ENCODE results near the gene ITCH. TPM values are rescaled to one million over a fixed set of nuclear protein-coding genes. Genes with fewer than 3 reads are reported as not detected.

Gene ITCH
- polyA plus RNA-seq, 1 donor from 2014 or later, result 39.5 TPM

DNA sequence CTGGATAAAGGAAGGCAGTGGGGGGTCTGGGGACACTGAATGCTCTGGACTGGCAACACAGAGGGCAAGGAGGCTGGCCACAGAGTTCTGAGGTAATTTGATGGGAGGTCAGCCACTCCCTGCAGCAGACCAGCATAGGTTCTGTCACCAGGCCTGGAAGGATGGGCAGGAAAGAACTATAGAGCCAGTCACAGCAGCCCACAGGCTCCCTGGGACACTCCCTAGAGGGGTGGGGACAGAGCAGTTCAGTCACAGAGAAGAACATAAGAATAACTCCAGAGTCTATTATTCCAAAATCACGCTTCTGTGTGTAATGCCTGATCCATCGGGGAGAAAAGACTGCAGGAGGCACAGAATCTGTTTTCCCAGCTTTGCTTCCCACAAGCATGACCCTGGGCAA lies 172.8 kb downstream of the ITCH start:
- Histone ChIP-seq H3K4me2 (ENCODE audit: low read length) (no peak overlapping the region), H3K27ac (ENCODE audit: low read length) (no peak overlapping the region), H3K36me3 (ENCODE audit: insufficient read depth, low read length) (no peaks in the 10 kb centered on the region), H3K9me3 (ENCODE audit: low read length) (no peaks in the 10 kb centered on the region), H4K20me1 (ENCODE audit: insufficient read depth) (no peaks in the 10 kb centered on the region), H2AFZ (ENCODE audit: low read depth, low read length) (no peak overlapping the region), H3K9me2 (ENCODE audit: insufficient read depth, low read length) (no peaks in the 10 kb centered on the region), H3F3A (ENCODE audit: insufficient read depth, low read length, poor library complexity, severe bottlenecking) (no peaks in the 10 kb centered on the region), H3K4me3 (ENCODE audit: low read length) (no peak overlapping the region), H3K9ac (ENCODE audit: low read length) (no peak overlapping the region), H3K27me3 (ENCODE audit: insufficient read depth, low read depth, low read length) (no peaks in the 10 kb centered on the region), H3K79me2 (replicated peaks; ENCODE audit: insufficient read depth, low read length) (no peaks in the 10 kb centered on the region)
- TF ChIP-seq REST (IDR thresholded peaks at IDR 0.05; ENCODE audit: borderline replicate concordance) (no peak), MXI1 (conservative IDR thresholded peaks at IDR 0.05; ENCODE audit: poor library complexity, severe bottlenecking) (no peak), CTCF (IDR thresholded peaks at IDR 0.05; ENCODE audit: poor library complexity, severe bottlenecking) (no peak), SMC3 (conservative IDR thresholded peaks at IDR 0.05; ENCODE audit: poor library complexity) (no peak), RAD21 (conservative IDR thresholded peaks at IDR 0.05) (no peak), POLR2AphosphoS5 (IDR thresholded peaks at IDR 0.05) (no peak), EP300 (conservative IDR thresholded peaks at IDR 0.05; ENCODE audit: poor library complexity, severe bottlenecking) (no peak), EZH2 (IDR thresholded peaks at IDR 0.05; ENCODE audit: borderline replicate concordance, insufficient read depth, low read length, poor library complexity, severe bottlenecking) (no peak), TAF1 (IDR thresholded peaks at IDR 0.05; ENCODE audit: low read depth) (no peak)

DNA sequence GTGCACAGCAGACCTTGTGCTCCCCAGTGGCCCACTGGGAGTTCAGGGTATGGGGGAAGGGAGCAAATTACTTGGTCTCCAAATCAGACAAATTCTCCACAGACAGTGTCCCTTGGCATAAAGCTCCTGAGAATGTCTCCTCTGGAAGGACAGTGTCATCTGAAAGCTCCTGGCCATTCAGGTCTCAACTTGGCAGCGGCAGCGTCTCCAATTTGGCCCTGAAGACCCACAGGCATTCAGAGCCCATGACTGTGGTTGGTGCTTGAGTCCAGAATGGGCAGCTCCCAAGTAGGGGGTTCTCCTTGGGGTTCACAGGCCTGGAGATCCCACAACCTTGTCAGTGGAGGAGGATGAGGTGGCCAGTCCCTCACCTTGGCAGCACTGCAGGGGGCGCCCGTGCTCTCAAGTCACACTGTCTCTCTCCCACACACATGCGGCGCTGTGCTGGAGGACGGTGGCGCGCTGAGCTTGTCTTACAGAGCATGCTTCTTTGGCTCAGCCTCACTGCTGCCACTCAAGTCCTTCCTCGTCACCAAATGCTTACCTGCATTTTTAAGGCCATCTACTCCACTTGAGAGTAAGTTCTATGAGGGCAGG lies 173.8 kb downstream of the ITCH start:
- no peak overlapping the region for H3K9ac ChIP-seq (ENCODE audit: low read length)
- H3K36me3 ChIP-seq (ENCODE audit: insufficient read depth, low read length), result no peaks in the 10 kb centered on the region
- H3K27ac ChIP-seq (ENCODE audit: low read length), result no peak overlapping the region

More for the DNA sequence above, 173.8 kb downstream of the ITCH start:
- Histone ChIP-seq H3K79me2 (replicated peaks; ENCODE audit: insufficient read depth, low read length) (no peaks in the 10 kb centered on the region), H3F3A (ENCODE audit: insufficient read depth, low read length, poor library complexity, severe bottlenecking) (no peaks in the 10 kb centered on the region), H2AFZ (ENCODE audit: low read depth, low read length) (no peak overlapping the region), H3K9me3 (ENCODE audit: low read length) (no peaks in the 10 kb centered on the region), H3K9me2 (ENCODE audit: insufficient read depth, low read length) (no peaks in the 10 kb centered on the region), H4K20me1 (ENCODE audit: insufficient read depth) (no peaks in the 10 kb centered on the region), H3K27me3 (ENCODE audit: insufficient read depth, low read depth, low read length) (no peaks in the 10 kb centered on the region), H3K4me3 (ENCODE audit: low read length) (no peak overlapping the region), H3K4me2 (ENCODE audit: low read length) (no peak overlapping the region)
- no peak for TF ChIP-seq REST (IDR thresholded peaks at IDR 0.05; ENCODE audit: borderline replicate concordance)
- TF ChIP-seq EZH2 (IDR thresholded peaks at IDR 0.05; ENCODE audit: borderline replicate concordance, insufficient read depth, low read length, poor library complexity, severe bottlenecking), result no peak

Measured in neural cell (in vitro differentiated cells).